SK-N-SH (cell line): Measurements from ENCODE around the gene SMAD3. TPM values are rescaled to one million over a fixed set of nuclear protein-coding genes. Genes with fewer than 3 reads are reported as not detected.

Experiments
- CTCF ChIA-PET: fragments of 300-600, 350-600 bp; formaldehyde crosslinking; extraction: SDS; loops from one replicate; lab custom pipeline; 2021; lab: Yijun Ruan, JAX
- POLR2A ChIA-PET: fragments of 350-600 bp; sonication (Branson Sonifier 250); formaldehyde crosslinking; extraction: SDS; loops from one replicate; lab custom pipeline; 2020; ENCODE audit warnings: antibody characterized with exemption, inconsistent platforms; lab: Yijun Ruan, JAX
- DNase-seq: peaks from one replicate; pipeline ENCODE4 v3.0.0; 2012
- H2AFZ ChIP-seq: fragments of 200-600 bp; sonication (generic); 2 replicates; pipeline ENCODE4 v1.8.1; 2016; ENCODE audit warnings: antibody characterized with exemption, mild to moderate bottlenecking, low read depth
- H3F3A ChIP-seq: fragments of 200-600 bp; sonication (generic); replicated peaks from 2 replicates; pipeline ENCODE3; 2016; ENCODE audit warnings: antibody characterized with exemption, mild to moderate bottlenecking; ENCODE audit not compliant: insufficient read depth
- H3K27ac ChIP-seq, 2 experiments: fragments of 200-500 bp in 1 of 2; fragments of 200-600 bp in 1 of 2; sonication (Bioruptor generic) in 1 of 2; sonication (generic), shearing (Covaris generic) in 1 of 2; 2 replicates each; pipeline versions ENCODE4 v1.5.1 to v1.6.1; 2014 to 2016; ENCODE audit warnings: low read depth in 2 of 2, inconsistent platforms in 1 of 2, low read length in 1 of 2, mild to moderate bottlenecking in 1 of 2, mixed read lengths in 1 of 2
- H3K27me3 ChIP-seq: fragments of 200-600 bp; sonication (generic), shearing (Covaris generic); 2 replicates; pipeline ENCODE4 v1.6.1; 2016; ENCODE audit warnings: mixed run types; ENCODE audit not compliant: insufficient read depth
- H3K36me3 ChIP-seq, 2 experiments: fragments of 200-500 bp in 1 of 2; fragments of 200-600 bp in 1 of 2; sonication (Bioruptor generic) in 1 of 2; sonication (generic) in 1 of 2; replicated peaks in 1 of 2; 2 replicates each; pipeline versions ENCODE3 to v1.5.1; 2014 to 2016; ENCODE audit warnings: low read length in 1 of 2, mild to moderate bottlenecking in 1 of 2; ENCODE audit not compliant: insufficient read depth in 2 of 2, control insufficient read depth in 1 of 2
- H3K4me1 ChIP-seq, 2 experiments: fragments of 200-500 bp in 1 of 2; fragments of 200-600 bp in 1 of 2; sonication (Bioruptor generic) in 1 of 2; sonication (generic), shearing (Covaris generic) in 1 of 2; 2 replicates each; pipeline versions ENCODE4 v1.5.1 to v1.6.1; 2014 to 2016; ENCODE audit warnings: low read depth in 1 of 2, low read length in 1 of 2, mixed run types in 1 of 2; ENCODE audit not compliant: insufficient read depth in 2 of 2, control insufficient read depth in 1 of 2
- H3K4me2 ChIP-seq: fragments of 200-600 bp; sonication (generic), shearing (Covaris generic); 2 replicates; pipeline ENCODE4 v1.6.1; 2017; ENCODE audit warnings: mixed run types
- H3K4me3 ChIP-seq, 2 experiments: fragments of 200-500 bp in 1 of 2; fragments of 200-600 bp in 1 of 2; sonication (Bioruptor generic) in 1 of 2; sonication (generic), shearing (Covaris generic) in 1 of 2; 2 replicates each; pipeline versions ENCODE4 v1.5.1 to v1.8.1; 2014 to 2016; ENCODE audit warnings: low read depth in 2 of 2, inconsistent platforms in 1 of 2, low read length in 1 of 2, mild to moderate bottlenecking in 1 of 2, mixed read lengths in 1 of 2, moderate library complexity in 1 of 2
- H3K79me2 ChIP-seq: fragments of 200-600 bp; sonication (generic); 2 replicates; pipeline ENCODE4 v1.8.1; 2017; ENCODE audit warnings: mild to moderate bottlenecking; ENCODE audit not compliant: insufficient read depth
- H3K9ac ChIP-seq: fragments of 200-600 bp; sonication (generic); 2 replicates; pipeline ENCODE4 v1.6.1; 2017; ENCODE audit warnings: mixed run types
- H3K9me2 ChIP-seq: fragments of 200-600 bp; sonication (generic); 2 replicates; pipeline ENCODE4 v1.6.1; 2017; ENCODE audit warnings: mixed run types
- H3K9me3 ChIP-seq: fragments of 200-600 bp; sonication (generic); 2 replicates; pipeline ENCODE4 v1.6.1; 2017; ENCODE audit warnings: mixed run types, mild to moderate bottlenecking, moderate library complexity
- H4K20me1 ChIP-seq: fragments of 200-600 bp; sonication (generic); 2 replicates; pipeline ENCODE4 v1.6.1; 2017; ENCODE audit warnings: mild to moderate bottlenecking, mixed run types; ENCODE audit not compliant: insufficient read depth
- CHD2 ChIP-seq: fragments of 150-350 bp; IDR thresholded peaks from 2 replicates; pipeline ENCODE4 v1.6.1; 2018; ENCODE audit warnings: low read length; ENCODE audit not compliant: partially characterized antibody
- CTCF ChIP-seq: fragments of 200-600 bp; sonication (generic); IDR thresholded peaks from 2 replicates; pipeline ENCODE4 v1.6.1; 2017; ENCODE audit warnings: antibody characterized with exemption, mild to moderate bottlenecking, moderate library complexity
- ELF1 ChIP-seq: IDR thresholded peaks from 2 replicates; pipeline ENCODE4 v1.4.0; 2012
- FOSL2 ChIP-seq: IDR thresholded peaks from 2 replicates; pipeline ENCODE4 v1.4.0; 2012; ENCODE audit warnings: low read depth, mild to moderate bottlenecking, moderate library complexity, borderline replicate concordance
- FOXM1 ChIP-seq: IDR thresholded peaks from 2 replicates; pipeline ENCODE4 v1.4.0; 2012; ENCODE audit warnings: low read depth, mild to moderate bottlenecking
- IRF3 ChIP-seq: fragments of 150-350 bp; IDR thresholded peaks from 2 replicates; pipeline ENCODE4 v1.6.1; 2016; ENCODE audit warnings: mild to moderate bottlenecking, low read depth, low read length
- JUND ChIP-seq: IDR thresholded peaks from 2 replicates; pipeline ENCODE4 v1.4.0; 2012
- MAX ChIP-seq: IDR thresholded peaks from 2 replicates; pipeline ENCODE4 v1.4.0; 2012; ENCODE audit warnings: low read depth
- MEF2A ChIP-seq: IDR thresholded peaks from 2 replicates; pipeline ENCODE4 v1.4.0; 2012; ENCODE audit warnings: low read depth, borderline replicate concordance
- NRF1 ChIP-seq: IDR thresholded peaks from 2 replicates; pipeline ENCODE4 v1.6.1; 2012; ENCODE audit warnings: low read depth, mild to moderate bottlenecking, low read length
- PBX3 ChIP-seq: IDR thresholded peaks from 2 replicates; pipeline ENCODE4; 2012
- POLR2AphosphoS5 ChIP-seq: IDR thresholded peaks from 2 replicates; pipeline ENCODE4 v1.6.1; 2012; ENCODE audit warnings: low read depth, low read length
- RAD21 ChIP-seq: IDR thresholded peaks from 2 replicates; pipeline ENCODE4 v1.6.1; 2012; ENCODE audit warnings: mild to moderate bottlenecking, low read length
- REST ChIP-seq: IDR thresholded peaks from 2 replicates; pipeline ENCODE4 v1.6.1; 2012; ENCODE audit warnings: mild to moderate bottlenecking, low read depth, low read length, moderate library complexity
- SIN3A ChIP-seq: IDR thresholded peaks from 2 replicates; pipeline ENCODE4 v1.6.1; 2012; ENCODE audit warnings: low read depth, mild to moderate bottlenecking, low read length, moderate library complexity, borderline replicate concordance
- SMC3 ChIP-seq: IDR thresholded peaks from 2 replicates; pipeline ENCODE4 v1.6.1; 2012; ENCODE audit warnings: low read depth, low read length, improper control_type of control experiment
- TAF1 ChIP-seq: IDR thresholded peaks from 2 replicates; pipeline ENCODE4 v1.6.1; 2012; ENCODE audit warnings: low read depth, mild to moderate bottlenecking, low read length, moderate library complexity, borderline replicate concordance
- TCF12 ChIP-seq: IDR thresholded peaks from 2 replicates; pipeline ENCODE4 v1.4.0; 2012
- TEAD4 ChIP-seq: IDR thresholded peaks from 2 replicates; pipeline ENCODE4 v1.4.0; 2012; ENCODE audit warnings: mild to moderate bottlenecking, borderline replicate concordance; ENCODE audit not compliant: insufficient read depth
- YY1 ChIP-seq: IDR thresholded peaks from 2 replicates; pipeline ENCODE4 v1.4.0; 2012; ENCODE audit warnings: low read depth, mild to moderate bottlenecking
- WGBS: methylation state at CpG from one replicate; pipeline ENCODE4 v1.1.6; 2017; ENCODE audit warnings: low lambda C conversion rate; 5-methylcytosine and 5-hydroxymethylcytosine counted together
- polyA plus RNA-seq, 3 experiments: library from polyadenylated mRNA; depleted of rRNA; stranded (reverse); fragments of >200 nt; gene quantifications; 2 replicates each; pipeline ENCODE4 v1.2.3, GENCODE V29; 2012

SMAD3 gene
- polyA plus RNA-seq, 1 of the 3 experiments (the other 2 are of a cell fraction) = 19.5 TPM

GRCh38 chr15:67105065-67105951 is 39.9 kb downstream of the SMAD3 start (continued):
- TF ChIP-seq SMC3 = no peak
- peak; percentile 68; the same call in 1 of the 2 replicates for TF ChIP-seq MEF2A
- TF ChIP-seq FOSL2 = peak; percentile 95
- TF ChIP-seq TAF1 = 0 out of 2 replicates have a peak, but pooled peaks have one; percentile 19
- peak; percentile 94 for TF ChIP-seq JUND
- TF ChIP-seq SIN3A = peak; percentile 79; the same call in 1 of the 2 replicates
- TF ChIP-seq CTCF = peak; percentile 21
- peak; percentile 77; the same call in 1 of the 2 replicates for TF ChIP-seq YY1
- no peak for TF ChIP-seq CHD2
- TF ChIP-seq NRF1 = no peak
- TF ChIP-seq POLR2AphosphoS5 = peak; percentile 83; the same call in 1 of the 2 replicates

GRCh38 chr15:67105991-67106763 is 40.8 kb downstream of the SMAD3 start:
- 79% methylated on average over 8 of the region's 8 CpGs for WGBS
- no peak for TF ChIP-seq FOSL2
- TF ChIP-seq TEAD4 = no peak
- TF ChIP-seq YY1 = no peak
- no peak for TF ChIP-seq PBX3
- TF ChIP-seq MEF2A = no peak
- no peak for TF ChIP-seq RAD21
- no peak for TF ChIP-seq TCF12
- TF ChIP-seq IRF3 = no peak
- no peak for TF ChIP-seq FOXM1
- no peak for TF ChIP-seq JUND
- no peak for TF ChIP-seq REST
- no peak for TF ChIP-seq MAX
- no peak for TF ChIP-seq SMC3
- no peak for TF ChIP-seq NRF1
- TF ChIP-seq ELF1 = no peak
- TF ChIP-seq TAF1 = no peak

More at GRCh38 chr15:67105991-67106763, 40.8 kb downstream of the SMAD3 start:
- Histone ChIP-seq H4K20me1 (no peaks in the 10 kb centered on the region), H3K27ac (peak overlapping the region; percentile 67 to 98), H3K9me2 (no peaks in the 10 kb centered on the region), H3F3A (peaks cover 31% of the 10 kb centered on the region), H3K4me1 (peaks cover 33 to 54% of the 10 kb centered on the region in 2 experiments), H3K4me3 (0 out of 4 replicates have a peak overlapping the region, but pooled peaks of 1 of the 2 experiments have one; percentile 16), H3K36me3 (peaks cover 0 to 7% of the 10 kb centered on the region in 2 experiments), H3K9me3 (peaks cover 2% of the 10 kb centered on the region; the same call in 1 of the 2 replicates), H3K4me2 (peak overlapping the region; percentile 61), H3K9ac (peak overlapping the region; percentile 71), H2AFZ (no peak overlapping the region), H3K27me3 (no peaks in the 10 kb centered on the region), H3K79me2 (peaks cover 84% of the 10 kb centered on the region)
- ChIA-PET CTCF (interaction anchor here (1.3 kb wide), 1 partner anchor 160 kb away, joined by 6 read pairs; no protein-coding TSS in a partner anchor), POLR2A (no interaction called here)
- no peak for DNase-seq
